K562 (cell line): Measurements from ENCODE around the gene IL23R.

Source experiments
- ARNT ChIP-seq, 2 experiments: fragments of 450-650 bp; IDR thresholded peaks; 2 replicates each; pipeline ENCODE4 v1.6.1; 2016; ENCODE audit warnings: mild to moderate bottlenecking in 1 of 2
- CTCF ChIP-seq, 3 experiments: IDR thresholded peaks in 2 of 3; conservative IDR thresholded peaks in 1 of 3; 2 replicates each; pipeline ENCODE4 v1.5.1; 2011 to 2012; ENCODE audit warnings: low read length in 3 of 3, mild to moderate bottlenecking in 3 of 3, control low read depth in 2 of 3, improper control_type of control experiment in 1 of 3, inconsistent platforms in 1 of 3, low read depth in 1 of 3, mixed read lengths in 1 of 3, moderate library complexity in 1 of 3; ENCODE audit not compliant: insufficient read depth in 2 of 3
- MAFK ChIP-seq: IDR thresholded peaks from 2 replicates; pipeline ENCODE4 v1.6.1; 2011; ENCODE audit warnings: low read length, improper control_type of control experiment
- NFATC3 ChIP-seq: fragments of 450-650 bp; IDR thresholded peaks from 2 replicates; pipeline ENCODE4 v1.6.1; 2017; ENCODE audit warnings: mild to moderate bottlenecking
- NFE2L1 ChIP-seq: fragments of 450-650 bp; IDR thresholded peaks from 2 replicates; pipeline ENCODE4 v1.6.1; 2016; ENCODE audit warnings: missing genetic modification characterization, low read depth, mild to moderate bottlenecking, missing compliant biosample characterization, moderate library complexity, borderline replicate concordance
- NKRF ChIP-seq: fragments of 450-650 bp; IDR thresholded peaks from 2 replicates; pipeline ENCODE4 v1.6.1; 2016; ENCODE audit warnings: borderline replicate concordance
- SMAD4 ChIP-seq: fragments of 250-450 bp; sonication (Bioruptor Pico); conservative IDR thresholded peaks from 2 replicates; pipeline ENCODE4 v1.8.0; 2021; ENCODE audit warnings: inconsistent platforms, mild to moderate bottlenecking, moderate library complexity
- SNRNP70 ChIP-seq: fragments of 200-400 bp; formaldehyde crosslinking; optimal IDR thresholded peaks from 2 replicates; pipeline ENCODE3; 2017; ENCODE audit warnings: low read depth, low read length
- TAF1 ChIP-seq: IDR thresholded peaks from 2 replicates; pipeline ENCODE4 v1.6.1; 2011; ENCODE audit warnings: mild to moderate bottlenecking, low read length, moderate library complexity; ENCODE audit not compliant: insufficient read depth, control insufficient read depth, severe bottlenecking; ENCODE audit errors: extremely low read depth
- TF ChIP-seq, protein P1 (sequence below): sonication (generic); formaldehyde crosslinking; IDR thresholded peaks from 2 replicates; pipeline ENCODE4 v1.8.1; 2023; ENCODE audit warnings: mild to moderate bottlenecking, missing genetic modification reagents
- TF ChIP-seq, protein P2 (sequence below): sonication (generic); formaldehyde crosslinking; IDR thresholded peaks from 2 replicates; pipeline ENCODE4 v1.8.0; 2022; ENCODE audit warnings: missing genetic modification reagents, mild to moderate bottlenecking, borderline replicate concordance

- TF ChIP-seq, protein P1, sequence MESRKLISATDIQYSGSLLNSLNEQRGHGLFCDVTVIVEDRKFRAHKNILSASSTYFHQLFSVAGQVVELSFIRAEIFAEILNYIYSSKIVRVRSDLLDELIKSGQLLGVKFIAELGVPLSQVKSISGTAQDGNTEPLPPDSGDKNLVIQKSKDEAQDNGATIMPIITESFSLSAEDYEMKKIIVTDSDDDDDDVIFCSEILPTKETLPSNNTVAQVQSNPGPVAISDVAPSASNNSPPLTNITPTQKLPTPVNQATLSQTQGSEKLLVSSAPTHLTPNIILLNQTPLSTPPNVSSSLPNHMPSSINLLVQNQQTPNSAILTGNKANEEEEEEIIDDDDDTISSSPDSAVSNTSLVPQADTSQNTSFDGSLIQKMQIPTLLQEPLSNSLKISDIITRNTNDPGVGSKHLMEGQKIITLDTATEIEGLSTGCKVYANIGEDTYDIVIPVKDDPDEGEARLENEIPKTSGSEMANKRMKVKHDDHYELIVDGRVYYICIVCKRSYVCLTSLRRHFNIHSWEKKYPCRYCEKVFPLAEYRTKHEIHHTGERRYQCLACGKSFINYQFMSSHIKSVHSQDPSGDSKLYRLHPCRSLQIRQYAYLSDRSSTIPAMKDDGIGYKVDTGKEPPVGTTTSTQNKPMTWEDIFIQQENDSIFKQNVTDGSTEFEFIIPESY (CRISPR knock-in tag), result no peak
- TF ChIP-seq SMAD4 (CRISPR knock-in tag), result no peak
- no peak for TF ChIP-seq TAF1
- no peak for TF ChIP-seq NKRF
- TF ChIP-seq MAFK, result no peak
- TF ChIP-seq, protein P2, sequence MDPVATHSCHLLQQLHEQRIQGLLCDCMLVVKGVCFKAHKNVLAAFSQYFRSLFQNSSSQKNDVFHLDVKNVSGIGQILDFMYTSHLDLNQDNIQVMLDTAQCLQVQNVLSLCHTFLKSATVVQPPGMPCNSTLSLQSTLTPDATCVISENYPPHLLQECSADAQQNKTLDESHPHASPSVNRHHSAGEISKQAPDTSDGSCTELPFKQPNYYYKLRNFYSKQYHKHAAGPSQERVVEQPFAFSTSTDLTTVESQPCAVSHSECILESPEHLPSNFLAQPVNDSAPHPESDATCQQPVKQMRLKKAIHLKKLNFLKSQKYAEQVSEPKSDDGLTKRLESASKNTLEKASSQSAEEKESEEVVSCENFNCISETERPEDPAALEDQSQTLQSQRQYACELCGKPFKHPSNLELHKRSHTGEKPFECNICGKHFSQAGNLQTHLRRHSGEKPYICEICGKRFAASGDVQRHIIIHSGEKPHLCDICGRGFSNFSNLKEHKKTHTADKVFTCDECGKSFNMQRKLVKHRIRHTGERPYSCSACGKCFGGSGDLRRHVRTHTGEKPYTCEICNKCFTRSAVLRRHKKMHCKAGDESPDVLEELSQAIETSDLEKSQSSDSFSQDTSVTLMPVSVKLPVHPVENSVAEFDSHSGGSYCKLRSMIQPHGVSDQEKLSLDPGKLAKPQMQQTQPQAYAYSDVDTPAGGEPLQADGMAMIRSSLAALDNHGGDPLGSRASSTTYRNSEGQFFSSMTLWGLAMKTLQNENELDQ (CRISPR knock-in tag), result no peak
- no peak for TF ChIP-seq SNRNP70
- no peak for TF ChIP-seq ARNT (IDR thresholded peaks at IDR 0.05)
- TF ChIP-seq NFE2L1 (tag), result no peak
- TF ChIP-seq NFATC3, result no peak
- TF ChIP-seq CTCF (IDR thresholded peaks at IDR 0.05 in 2 of 3, conservative IDR thresholded peaks at IDR 0.05 in 1 of 3; ENCODE audit: insufficient read depth in 2 of 3, low read depth in 1 of 3, low read length in 3 of 3), result no peak
These were observed 73.5 kb downstream of the IL23R start for GRCh38 chr1:67239738-67240137.
